Measurements from ENCODE around the gene PRSS21. TPM values are rescaled to one million over a fixed set of nuclear protein-coding genes. Genes with fewer than 3 reads are reported as not detected.

Gene PRSS21
- total RNA-seq, 1 experiment from 2014 or later = not detected

GRCh38 chr16:2799205-2799858 is 17.7 kb upstream of the PRSS21 start:
- no peak for DNase-seq (ENCODE audit: low spot score)
- in situ Hi-C loops (cut with HindIII; ENCODE audit: low sequenced_read_pairs) = no loop called here

- no peak for DNase-seq (ENCODE audit: low spot score)
- in situ Hi-C loops (cut with HindIII; ENCODE audit: low sequenced_read_pairs) = no loop called here
Measured at GRCh38 chr16:2799859-2800226, 17.2 kb upstream of the PRSS21 start.

GRCh38 chr16:2803545-2804195 is 13.4 kb upstream of the PRSS21 start:
- DNase-seq (ENCODE audit: low spot score) = no peak
- in situ Hi-C loops (cut with HindIII; ENCODE audit: low sequenced_read_pairs) = no loop called here

GRCh38 chr16:2804728-2805127 is 12.3 kb upstream of the PRSS21 start:
- in situ Hi-C loops (cut with HindIII; ENCODE audit: low sequenced_read_pairs) = no loop called here
- DNase-seq (ENCODE audit: low spot score) = no peak

GRCh38 chr16:2806286-2806685 is 10.8 kb upstream of the PRSS21 start:
- no peak for DNase-seq (ENCODE audit: low spot score)
- in situ Hi-C loops (cut with HindIII; ENCODE audit: low sequenced_read_pairs) = no loop called here

GRCh38 chr16:2808181-2808580 is 8.9 kb upstream of the PRSS21 start:
- DNase-seq (ENCODE audit: low spot score) = no peak
- in situ Hi-C loops (cut with HindIII; ENCODE audit: low sequenced_read_pairs) = no loop called here

- no peak for DNase-seq (ENCODE audit: low spot score)
- in situ Hi-C loops (cut with HindIII; ENCODE audit: low sequenced_read_pairs) = no loop called here
Measured at GRCh38 chr16:2809149-2809760, 7.8 kb upstream of the PRSS21 start.

- no peak for DNase-seq (ENCODE audit: low spot score)
- in situ Hi-C loops (cut with HindIII; ENCODE audit: low sequenced_read_pairs) = no loop called here
Measured at GRCh38 chr16:2810651-2811050, 6.4 kb upstream of the PRSS21 start.

- no peak for DNase-seq (ENCODE audit: low spot score)
- in situ Hi-C loops (cut with HindIII; ENCODE audit: low sequenced_read_pairs) = no loop called here
Measured at GRCh38 chr16:2811703-2812471, 5.2 kb upstream of the PRSS21 start.

- in situ Hi-C loops (cut with HindIII; ENCODE audit: low sequenced_read_pairs) = no loop called here
- DNase-seq (ENCODE audit: low spot score) = no peak
Measured at GRCh38 chr16:2813771-2814221, 3.2 kb upstream of the PRSS21 start.

GRCh38 chr16:2814551-2815298 is 2.3 kb upstream of the PRSS21 start:
- DNase-seq (ENCODE audit: low spot score) = no peak
- in situ Hi-C loops (cut with HindIII; ENCODE audit: low sequenced_read_pairs) = no loop called here

- no peak for DNase-seq (ENCODE audit: low spot score)
- in situ Hi-C loops (cut with HindIII; ENCODE audit: low sequenced_read_pairs) = no loop called here
Measured at GRCh38 chr16:2815299-2815771, 1.7 kb upstream of the PRSS21 start.

- no peak for DNase-seq (ENCODE audit: low spot score)
- in situ Hi-C loops (cut with HindIII; ENCODE audit: low sequenced_read_pairs) = no loop called here
Measured at GRCh38 chr16:2817340-2818271, 569 bp downstream of the PRSS21 start.

GRCh38 chr16:2818272-2818876 is 1.3 kb downstream of the PRSS21 start:
- in situ Hi-C loops (cut with HindIII; ENCODE audit: low sequenced_read_pairs) = no loop called here

GRCh38 chr16:2819179-2819938 is 2.3 kb downstream of the PRSS21 start:
- no peak for DNase-seq (ENCODE audit: low spot score)
- in situ Hi-C loops (cut with HindIII; ENCODE audit: low sequenced_read_pairs) = no loop called here

More at GRCh38 chr16:2818272-2818876, 1.3 kb downstream of the PRSS21 start:
- DNase-seq (ENCODE audit: low spot score) = no peak

- in situ Hi-C loops (cut with HindIII; ENCODE audit: low sequenced_read_pairs) = no loop called here
- DNase-seq (ENCODE audit: low spot score) = no peak
Measured at GRCh38 chr16:2819939-2820835, 3.1 kb downstream of the PRSS21 start.
